Gastroesophageal sphincter (tissue), 3 donors: Measurements from ENCODE around the gene SETBP1.

Source experiments
- CTCF ChIP-seq, 4 experiments: fragments of 200-600 bp in 2 of 4; fragments of 450-650 bp in 2 of 4; sonication (generic) in 1 of 4; IDR thresholded peaks; one replicate each; pipeline ENCODE4 v1.5.1; 2017 to 2019; ENCODE audit warnings: antibody characterized with exemption in 4 of 4, mild to moderate bottlenecking in 2 of 4, moderate library complexity in 2 of 4
- POLR2A ChIP-seq, 2 donors: fragments of 450-650 bp; IDR thresholded peaks; one replicate each; pipeline ENCODE4 v1.6.1; 2017; ENCODE audit warnings: antibody characterized with exemption in 2 of 2, mild to moderate bottlenecking in 2 of 2, moderate library complexity in 1 of 2
- POLR2AphosphoS5 ChIP-seq: sonication (generic); formaldehyde crosslinking; IDR thresholded peaks from one replicate; pipeline ENCODE4 v1.6.1; 2017; ENCODE audit warnings: antibody characterized with exemption

GRCh38 chr18:44687421-44687820 lies 6.7 kb downstream of the SETBP1 start:
- TF ChIP-seq CTCF (IDR thresholded peaks at IDR 0.05), result no peak
- TF ChIP-seq POLR2A (IDR thresholded peaks at IDR 0.05), result no peak
- TF ChIP-seq POLR2AphosphoS5, result no peak
